Fibroblast of pulmonary artery (primary cell): Measurements from ENCODE around the gene FAM120B.

Source experiments
- DNase-seq: peaks from one replicate; pipeline ENCODE4 v3.0.0-alpha.2; 2010; ENCODE audit warnings: low read depth
- H3K4me3 ChIP-seq: replicated peaks from 2 replicates; pipeline ENCODE4 v1.5.1; 2011; ENCODE audit warnings: low read depth, mild to moderate bottlenecking, control low read depth, low read length, moderate library complexity
- TF ChIP-seq, protein P1 (sequence below): IDR thresholded peaks from 2 replicates; pipeline ENCODE4 v1.5.1; 2011; ENCODE audit warnings: mild to moderate bottlenecking, control low read depth, low read length, inconsistent platforms; ENCODE audit errors: missing control alignments

The FAM120B gene

DNA sequence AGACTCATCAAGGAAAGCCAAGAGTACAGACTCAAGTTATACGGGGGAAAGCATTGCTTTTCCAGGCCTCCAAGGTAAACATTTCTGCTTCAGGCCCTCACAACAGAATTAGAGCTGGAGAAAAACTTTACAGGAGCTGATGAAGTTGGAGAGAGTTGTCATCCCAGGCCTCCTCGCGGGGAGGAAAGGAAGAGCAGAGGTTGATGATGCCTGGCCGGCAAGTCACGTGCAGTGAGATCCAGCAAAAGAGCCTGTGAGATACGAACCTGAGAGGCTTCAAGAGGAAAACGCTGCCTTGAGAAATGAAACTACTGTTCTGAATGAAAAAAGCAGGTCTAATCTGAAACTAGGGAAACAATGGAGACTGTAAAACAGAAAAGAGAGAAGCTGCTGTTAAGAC lies 122.9 kb downstream of the FAM120B start:
- no peak overlapping the region for H3K4me3 ChIP-seq
- TF ChIP-seq, protein P1, sequence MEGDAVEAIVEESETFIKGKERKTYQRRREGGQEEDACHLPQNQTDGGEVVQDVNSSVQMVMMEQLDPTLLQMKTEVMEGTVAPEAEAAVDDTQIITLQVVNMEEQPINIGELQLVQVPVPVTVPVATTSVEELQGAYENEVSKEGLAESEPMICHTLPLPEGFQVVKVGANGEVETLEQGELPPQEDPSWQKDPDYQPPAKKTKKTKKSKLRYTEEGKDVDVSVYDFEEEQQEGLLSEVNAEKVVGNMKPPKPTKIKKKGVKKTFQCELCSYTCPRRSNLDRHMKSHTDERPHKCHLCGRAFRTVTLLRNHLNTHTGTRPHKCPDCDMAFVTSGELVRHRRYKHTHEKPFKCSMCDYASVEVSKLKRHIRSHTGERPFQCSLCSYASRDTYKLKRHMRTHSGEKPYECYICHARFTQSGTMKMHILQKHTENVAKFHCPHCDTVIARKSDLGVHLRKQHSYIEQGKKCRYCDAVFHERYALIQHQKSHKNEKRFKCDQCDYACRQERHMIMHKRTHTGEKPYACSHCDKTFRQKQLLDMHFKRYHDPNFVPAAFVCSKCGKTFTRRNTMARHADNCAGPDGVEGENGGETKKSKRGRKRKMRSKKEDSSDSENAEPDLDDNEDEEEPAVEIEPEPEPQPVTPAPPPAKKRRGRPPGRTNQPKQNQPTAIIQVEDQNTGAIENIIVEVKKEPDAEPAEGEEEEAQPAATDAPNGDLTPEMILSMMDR: peak; percentile 41
- peak; percentile 73 for DNase-seq

DNA sequence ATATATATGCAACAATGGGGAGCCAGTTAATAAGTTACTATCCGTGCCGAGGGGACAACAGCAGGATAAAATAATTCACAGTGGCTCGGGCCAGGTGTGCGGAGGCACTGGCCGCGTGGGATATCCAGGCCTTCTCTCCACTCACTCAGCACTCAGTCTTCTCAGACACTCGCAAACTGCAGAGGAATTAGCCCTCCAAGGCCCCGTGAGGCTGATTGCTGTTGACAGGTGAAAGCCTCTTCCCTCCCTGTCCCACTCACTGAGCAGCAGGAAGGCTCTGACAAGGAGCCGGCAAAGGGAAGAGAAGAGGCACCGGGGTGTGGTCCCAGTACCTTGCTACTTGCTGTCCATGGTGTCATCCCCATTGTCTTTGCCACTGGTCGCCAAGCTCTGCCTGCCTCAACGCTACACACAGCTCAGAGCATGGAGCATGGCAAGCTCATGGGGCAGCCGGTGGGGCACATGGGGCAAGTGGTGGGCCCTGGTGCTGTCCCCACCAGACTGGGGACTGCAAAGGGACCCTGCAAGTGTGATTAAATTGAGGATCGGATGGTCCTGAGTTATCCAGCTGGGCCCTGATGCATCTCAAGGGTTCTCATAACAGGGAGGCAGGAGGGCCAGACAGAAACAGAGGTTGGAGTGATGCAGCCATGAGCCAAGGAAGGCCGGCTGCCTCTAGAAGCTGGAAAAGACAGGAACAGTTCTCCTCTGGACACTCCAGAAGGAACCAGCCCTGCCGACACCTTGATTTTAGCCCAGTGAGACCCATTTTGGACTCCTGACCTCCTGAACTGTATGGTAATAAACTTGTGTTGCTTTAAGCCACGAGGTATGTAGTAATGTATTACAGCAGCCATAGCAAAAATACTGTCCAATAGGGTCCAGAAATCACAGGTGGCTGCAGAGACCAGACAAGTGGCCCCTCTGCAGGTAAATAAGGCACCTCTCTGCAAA lies 126.9 kb downstream of the FAM120B start:
- TF ChIP-seq, protein P1: no peak
- H3K4me3 ChIP-seq: no peak overlapping the region

DNA sequence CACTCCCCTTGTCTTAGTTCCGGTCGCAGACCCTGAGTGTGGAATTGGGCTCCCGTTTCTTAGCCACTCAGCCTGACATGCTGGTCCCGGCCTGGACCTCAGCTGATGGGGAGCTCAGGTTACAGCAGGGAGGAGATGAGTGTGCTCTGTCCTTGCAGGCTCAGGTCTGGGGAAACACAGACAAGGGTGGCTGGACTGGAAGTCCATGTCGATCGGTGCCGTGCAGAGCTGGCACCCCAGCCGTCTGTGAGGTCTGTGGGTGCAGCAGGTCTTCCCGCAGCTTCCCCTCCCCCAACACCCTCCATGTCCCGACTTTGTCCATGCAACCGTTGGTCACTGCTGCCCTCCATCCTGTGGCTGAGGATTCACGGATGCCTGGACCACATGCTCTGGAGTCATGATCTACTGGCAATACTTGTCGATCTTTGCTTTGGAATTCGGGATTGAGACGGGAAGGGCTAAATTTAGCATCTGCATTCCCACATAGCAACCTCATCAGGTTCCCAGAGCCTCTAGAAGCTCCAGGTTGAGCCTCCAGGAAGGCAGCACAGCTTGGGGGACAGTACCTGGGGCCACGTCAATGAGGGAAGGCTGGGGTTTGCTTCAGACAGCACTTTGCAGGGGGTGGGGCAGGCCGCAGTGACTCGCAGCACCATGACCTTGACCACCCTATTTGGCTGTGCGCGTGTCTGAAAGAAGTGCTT lies 127.7 kb downstream of the FAM120B start:
- no peak for DNase-seq
- no peak overlapping the region for H3K4me3 ChIP-seq
- TF ChIP-seq, protein P1: no peak

More for the DNA sequence above, 126.9 kb downstream of the FAM120B start:
- no peak for DNase-seq

DNA sequence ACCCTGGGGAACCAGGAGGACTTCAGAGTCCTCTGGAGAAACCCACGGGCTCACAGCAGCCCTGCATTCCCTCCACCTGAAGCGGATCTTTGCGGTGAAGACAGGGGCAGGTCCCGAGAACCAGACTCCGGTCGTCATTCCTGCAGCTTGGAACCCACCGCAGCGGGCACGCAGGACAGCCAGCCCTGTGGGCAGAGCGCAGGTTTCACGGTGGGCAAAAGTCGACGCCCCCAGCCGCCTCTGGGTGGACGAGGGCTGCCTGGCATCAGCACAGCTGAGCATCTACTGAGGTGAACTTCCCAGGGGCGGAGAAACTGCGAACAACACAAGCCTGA lies 128.2 kb downstream of the FAM120B start:
- no peak for DNase-seq
- TF ChIP-seq, protein P1: no peak
- H3K4me3 ChIP-seq: no peak overlapping the region

DNA sequence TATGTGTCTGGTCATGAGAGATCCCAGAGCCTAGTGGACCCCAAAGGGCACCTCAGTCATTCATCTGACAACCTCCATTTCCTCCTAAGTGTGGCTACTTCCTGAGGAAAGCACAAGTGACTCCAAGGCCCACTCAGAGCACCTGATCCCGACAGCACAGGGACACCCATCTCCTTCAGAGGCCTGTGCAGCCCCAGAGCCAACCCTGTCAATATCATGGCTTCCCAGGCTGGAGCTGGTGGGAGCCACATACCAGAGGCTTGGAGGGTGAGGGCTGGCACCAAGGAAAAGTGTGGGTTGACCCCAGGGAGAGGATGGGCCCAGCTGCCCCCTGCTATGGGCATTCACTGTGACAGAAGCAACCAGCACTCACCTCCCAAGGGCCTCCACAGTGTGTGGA lies 129.2 kb downstream of the FAM120B start:
- TF ChIP-seq, protein P1: no peak
- no peak overlapping the region for H3K4me3 ChIP-seq
- no peak for DNase-seq

DNA sequence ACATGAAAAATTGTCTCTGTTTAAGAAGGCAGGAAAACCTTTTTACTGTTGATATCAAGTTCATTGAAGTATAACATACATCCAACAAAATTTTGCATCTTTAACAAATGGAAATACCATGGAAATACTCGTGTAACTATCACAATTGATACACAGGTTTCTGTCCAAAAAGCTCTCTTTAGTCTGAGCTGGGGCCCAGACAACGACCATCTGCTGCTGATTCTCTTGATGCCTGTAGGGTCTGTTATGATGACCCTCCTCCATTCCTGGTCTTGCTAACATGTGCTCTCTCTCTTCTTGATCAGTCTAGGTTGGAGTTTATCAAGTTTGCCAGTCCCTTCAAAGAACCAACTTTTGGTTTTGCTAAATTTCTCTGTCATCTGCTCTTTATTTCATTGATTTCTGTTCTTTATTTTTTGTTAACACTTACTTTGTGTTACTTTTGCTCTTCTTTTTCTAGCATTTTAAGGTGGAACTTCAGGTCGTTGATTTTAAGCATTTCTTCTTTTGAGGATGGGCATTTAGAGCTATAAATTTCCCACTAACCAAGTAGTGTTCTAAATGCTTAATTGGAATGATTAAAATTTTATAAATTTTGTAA lies 129.8 kb downstream of the FAM120B start:
- TF ChIP-seq, protein P1: no peak
- no peak for DNase-seq
- no peak overlapping the region for H3K4me3 ChIP-seq
